ENCODE measurements around the gene CCDC167.

Gene CCDC167

GRCh38 chr6:37499433-37500293 is at the start of gene CCDC167:
Gene CCDC167 (minus strand): TSS chr6:37499893. CDS start chr6:37499863, 30 bp downstream.
- peak; percentile 96 for DNase-seq

GRCh38 chr6:37549154-37549553 is 49.5 kb upstream of the CCDC167 start:
- no peak for DNase-seq

DNA sequence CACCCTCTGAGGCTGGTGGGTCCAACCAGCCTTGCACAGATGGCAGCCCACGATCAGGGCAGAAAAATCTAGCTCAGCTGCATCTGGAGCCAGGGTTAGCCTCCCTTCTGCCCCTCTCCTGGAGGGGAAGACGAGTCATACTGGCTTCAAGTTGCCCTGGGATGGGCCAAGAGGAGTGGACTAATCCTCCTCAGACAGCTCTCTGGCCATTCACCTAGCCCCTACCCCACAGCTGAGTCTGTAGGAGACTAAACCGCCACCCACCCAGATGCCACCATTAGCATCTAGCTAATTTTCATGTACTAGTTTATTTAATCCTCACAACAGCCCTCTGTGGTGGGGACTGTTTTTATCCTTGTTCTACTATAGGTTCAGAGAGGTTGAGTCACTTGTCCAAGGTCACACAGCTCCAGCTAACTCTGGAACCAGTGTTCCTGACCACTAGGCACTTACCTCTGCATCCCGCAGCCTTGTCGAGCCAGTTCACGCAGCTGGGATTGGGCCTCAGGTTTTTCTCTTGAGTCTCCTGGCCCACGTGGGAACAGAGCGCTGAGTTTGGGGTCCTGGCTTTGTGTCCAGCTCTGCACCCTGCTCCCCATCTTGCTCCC is 48.5 kb upstream of the CCDC167 start:
- no peak for DNase-seq

DNA sequence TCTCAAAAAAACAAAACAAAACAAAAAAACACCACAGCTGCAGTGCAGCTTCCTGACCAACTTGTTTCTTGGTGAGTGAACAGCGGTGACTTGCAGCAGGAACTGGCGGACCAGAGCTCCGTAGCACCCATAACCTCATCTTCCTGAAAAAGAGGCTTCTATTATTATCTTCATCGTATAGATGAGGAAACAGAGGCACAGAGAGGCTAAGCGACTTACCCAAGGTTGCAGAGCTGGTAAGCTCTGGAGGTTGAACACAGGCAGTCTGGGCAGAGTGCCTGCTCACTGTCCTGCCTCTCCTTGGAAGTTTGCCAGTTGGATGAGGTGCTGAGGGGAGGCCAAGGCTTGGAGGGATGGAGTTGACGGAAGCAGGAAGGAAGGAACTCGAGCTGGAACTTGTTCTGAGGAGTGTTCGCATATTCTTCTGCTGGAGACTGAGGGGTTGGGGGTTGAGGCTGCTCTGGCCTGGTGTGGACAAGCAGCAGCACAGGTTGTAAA is 47.9 kb upstream of the CCDC167 start:
- DNase-seq: no peak

- no peak for DNase-seq
Observed at GRCh38 chr6:37546141-37546871, 46.6 kb upstream of the CCDC167 start.

DNA sequence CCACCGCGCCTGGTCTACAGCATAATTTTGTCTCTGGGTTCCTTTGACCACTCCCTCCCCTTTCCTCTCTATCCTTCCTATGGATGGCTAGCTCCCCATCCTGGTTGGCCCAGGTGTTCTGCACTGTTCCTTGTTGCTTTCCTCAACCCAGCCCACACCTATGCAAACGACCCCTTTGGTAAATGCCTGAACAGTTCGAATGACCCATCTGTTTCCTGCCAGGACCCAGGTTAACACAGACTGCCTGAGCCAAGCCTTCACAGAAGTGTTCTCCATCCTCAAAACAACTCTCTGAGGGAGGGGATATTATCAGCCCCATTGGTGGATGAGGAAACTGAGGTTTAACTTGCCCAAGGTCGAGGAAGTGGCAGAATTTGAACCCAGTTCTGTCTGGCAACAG is 44.8 kb upstream of the CCDC167 start:
- DNase-seq: no peak

DNA sequence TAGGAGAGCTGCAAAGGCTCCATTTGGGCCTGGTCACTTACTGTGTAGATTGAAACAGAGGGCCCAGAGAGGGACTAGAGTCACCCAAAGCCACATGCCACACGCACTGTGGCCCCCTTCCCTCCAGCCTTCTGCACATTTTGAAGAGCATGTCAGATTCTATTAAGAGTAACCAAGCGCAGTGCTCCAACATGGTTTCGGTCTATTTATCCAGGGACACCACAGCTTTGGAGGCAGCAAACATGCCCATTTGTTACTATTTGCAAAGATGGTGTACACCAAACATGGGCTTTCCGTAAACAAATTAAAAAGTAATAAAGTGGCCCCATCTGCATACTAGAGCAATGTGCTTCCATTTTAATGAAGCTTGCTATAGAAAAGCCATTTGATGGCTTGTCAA is 43.7 kb upstream of the CCDC167 start:
- DNase-seq: no peak

DNA sequence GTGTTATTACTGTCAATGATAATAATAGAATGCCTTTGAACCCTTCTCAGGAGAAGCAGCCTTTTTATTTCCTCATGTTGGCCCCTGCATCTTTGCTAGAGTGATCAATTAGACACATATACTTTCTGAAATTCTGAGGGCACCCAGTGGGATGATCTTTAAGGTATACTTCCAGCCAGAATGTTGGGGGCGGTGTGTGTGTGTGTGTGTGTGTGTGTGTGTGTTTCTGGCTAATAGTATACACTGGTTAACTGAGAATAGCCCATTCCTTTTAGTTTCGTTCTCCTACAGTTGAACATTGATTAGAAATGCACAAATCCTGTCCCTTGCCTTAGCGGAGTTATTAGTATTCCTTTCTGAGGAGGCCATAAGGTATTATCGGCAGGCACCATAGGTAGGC is 41.7 kb upstream of the CCDC167 start:
- DNase-seq: no peak

- no peak for DNase-seq
Observed at GRCh38 chr6:37540390-37540789, 40.7 kb upstream of the CCDC167 start.

DNA sequence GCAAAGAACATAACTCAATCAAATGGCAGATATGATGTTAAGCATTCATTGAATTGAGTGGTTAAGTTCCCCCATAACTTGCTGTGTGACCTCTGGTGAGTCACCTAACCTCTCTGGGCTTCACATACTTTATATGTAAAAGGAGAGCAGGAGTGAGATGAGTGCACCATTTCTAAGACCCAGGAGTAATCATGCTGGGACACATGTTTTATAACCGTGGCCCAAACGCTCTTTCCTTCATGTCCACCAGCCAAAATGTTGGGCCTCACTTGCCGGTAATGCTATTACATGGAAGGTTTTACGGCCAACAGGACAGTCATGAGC is 40.3 kb upstream of the CCDC167 start:
- no peak for DNase-seq

DNA sequence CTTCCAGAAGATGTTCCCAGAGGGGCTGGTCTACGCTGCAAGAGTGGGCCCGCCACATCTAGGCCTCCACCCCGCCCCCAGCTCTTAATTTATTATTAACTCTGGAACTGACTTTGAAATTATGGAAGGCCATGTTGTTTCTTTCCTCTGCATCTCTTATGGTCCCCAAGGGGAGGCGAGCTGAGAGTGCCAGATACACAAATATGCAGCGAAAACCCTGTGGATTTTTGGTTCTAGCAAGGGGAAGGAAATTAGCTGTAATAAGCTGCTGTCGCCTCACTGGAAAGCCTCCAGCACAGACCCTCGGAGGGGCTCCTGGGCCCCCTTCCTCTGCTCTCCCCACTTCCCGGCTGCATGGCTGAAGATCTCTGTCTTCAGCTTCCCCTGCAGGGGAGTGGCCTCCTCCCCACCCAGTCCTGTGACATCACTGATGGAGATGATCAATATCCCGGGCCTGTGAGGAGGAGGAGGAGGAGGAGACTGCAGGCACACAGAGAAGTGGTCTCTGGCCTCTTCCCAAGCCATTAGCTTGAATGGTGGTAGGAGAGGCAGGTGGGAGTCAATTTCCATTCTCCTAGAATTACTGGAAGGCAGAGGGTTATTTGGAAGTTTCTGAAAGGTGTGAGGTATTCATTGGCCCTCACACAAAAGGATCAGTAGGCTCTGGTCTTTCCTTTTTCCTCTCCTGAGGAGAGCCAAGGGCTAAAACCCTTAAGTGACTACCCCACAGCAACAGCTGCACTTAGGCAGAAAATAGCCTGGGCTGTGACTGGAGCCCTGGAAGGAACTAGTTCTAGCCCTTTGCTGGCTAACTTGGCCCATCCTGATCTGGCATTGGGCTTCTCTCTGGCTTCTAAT is 39.7 kb upstream of the CCDC167 start:
- DNase-seq: no peak

GRCh38 chr6:37538107-37538506 is 38.4 kb upstream of the CCDC167 start:
- no peak for DNase-seq

GRCh38 chr6:37537548-37537947 is 37.9 kb upstream of the CCDC167 start:
- DNase-seq: no peak

DNA sequence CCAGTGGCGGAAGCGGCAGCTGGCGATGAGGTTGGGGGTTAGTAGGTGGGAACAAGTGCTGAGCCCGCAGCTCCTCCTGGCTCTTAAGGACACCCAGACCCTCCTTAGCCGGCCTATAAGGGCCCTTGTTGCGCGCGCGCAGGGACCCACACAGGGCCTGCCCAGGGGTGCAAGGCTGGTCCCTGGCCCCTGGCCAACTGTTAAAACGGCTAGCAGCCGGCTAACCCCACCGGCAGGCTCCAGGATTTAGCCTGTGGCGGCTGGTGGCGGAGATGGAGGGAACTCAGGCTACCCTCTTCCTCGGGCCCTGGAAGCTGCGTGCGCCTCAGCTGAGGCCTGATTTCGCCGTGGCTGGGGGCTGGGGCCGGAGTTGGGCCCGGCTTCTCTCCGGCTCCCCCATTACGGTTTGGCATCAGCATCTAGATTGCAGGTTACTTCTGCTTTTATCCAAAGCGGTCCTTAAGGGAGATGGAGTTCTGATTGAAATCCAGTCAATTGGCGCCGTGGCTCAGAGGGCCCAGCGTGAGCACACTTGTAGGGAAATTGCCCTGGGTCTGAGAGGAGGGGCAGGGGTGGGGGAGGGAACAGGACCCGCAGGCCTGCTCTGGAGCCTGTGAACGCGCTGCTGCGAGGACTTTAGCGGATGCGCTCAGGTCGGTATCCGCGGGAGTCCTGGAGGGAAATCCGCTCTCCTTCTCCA is 36.9 kb upstream of the CCDC167 start:
- no peak for DNase-seq

- no peak for DNase-seq
Observed at GRCh38 chr6:37535759-37536490, 36.2 kb upstream of the CCDC167 start.

DNA sequence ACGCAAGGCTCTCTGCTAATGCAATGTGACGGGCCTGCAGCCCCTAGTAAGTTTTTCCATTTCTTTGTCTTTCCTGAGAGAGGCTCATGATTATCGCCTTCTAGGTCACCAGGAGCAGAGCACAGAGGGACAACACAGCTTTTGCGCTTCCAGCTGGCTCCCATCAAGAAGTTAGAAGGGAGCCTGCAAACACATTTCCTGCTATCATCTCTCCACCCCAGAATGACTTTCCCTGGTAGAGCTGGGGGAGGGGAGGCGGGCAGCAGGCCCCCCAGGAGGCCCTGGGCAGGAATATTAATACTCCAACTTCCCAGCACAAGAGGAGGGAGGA is 35.7 kb upstream of the CCDC167 start:
- no peak for DNase-seq

DNA sequence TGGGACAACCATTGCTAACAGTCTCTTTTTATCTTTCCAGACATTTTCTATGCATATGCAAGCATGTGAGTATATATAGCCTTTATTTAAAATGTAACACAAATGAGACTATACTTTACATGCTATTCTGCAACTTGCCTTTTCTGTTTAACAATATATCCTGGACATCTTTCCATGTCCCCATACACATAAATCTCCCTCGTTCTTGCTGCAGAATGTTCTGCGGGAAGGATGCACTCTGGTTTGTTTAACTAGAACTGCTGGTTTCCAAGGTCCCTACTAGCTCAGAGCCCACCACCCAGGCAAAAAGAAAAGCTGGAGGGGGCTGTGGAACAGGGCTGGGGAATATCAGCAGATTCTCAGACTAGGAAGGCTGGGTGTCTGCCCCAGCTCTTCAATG is 35.2 kb upstream of the CCDC167 start:
- no peak for DNase-seq

DNA sequence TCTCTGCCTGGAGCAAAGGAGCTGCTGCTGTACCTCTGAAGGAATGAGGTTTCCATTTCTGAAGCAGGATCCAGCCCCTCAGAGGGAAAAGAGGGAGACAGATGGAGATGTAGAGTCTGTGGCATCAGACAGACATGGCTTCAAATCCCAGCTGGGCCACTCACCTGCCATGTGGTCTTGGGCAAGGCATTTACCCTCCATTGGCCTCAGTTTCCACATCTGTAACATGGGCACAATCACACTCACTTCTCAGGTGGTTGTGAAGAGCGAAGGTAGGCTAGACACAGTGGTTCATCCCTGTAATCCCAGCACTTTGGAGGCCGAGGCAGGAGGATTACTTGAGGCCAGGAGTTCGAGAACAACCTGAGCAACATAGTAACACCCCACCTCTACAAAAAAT is 32.4 kb upstream of the CCDC167 start:
- no peak for DNase-seq

- no peak for DNase-seq
Observed at GRCh38 chr6:37531437-37532036, 31.8 kb upstream of the CCDC167 start.

DNA sequence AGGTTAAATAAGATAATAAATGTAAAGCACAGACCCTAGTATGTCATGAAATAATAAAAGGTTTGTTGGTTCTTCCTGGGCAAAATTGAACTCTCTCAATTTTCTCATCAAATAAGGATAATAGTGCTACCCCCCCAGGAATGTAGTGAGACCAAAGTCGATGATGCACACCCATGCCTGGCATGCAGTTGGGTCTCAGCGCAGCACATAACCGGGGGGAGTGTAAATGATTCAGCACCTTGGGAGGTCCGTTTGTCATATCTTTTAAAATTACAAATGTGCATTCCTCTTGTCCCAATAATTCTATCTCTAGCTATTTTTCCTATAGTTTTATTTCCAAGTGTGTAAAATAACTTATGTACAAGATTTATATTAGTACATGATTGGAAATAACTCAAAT is 31.3 kb upstream of the CCDC167 start:
- no peak for DNase-seq

- no peak for DNase-seq
Observed at GRCh38 chr6:37530297-37530696, 30.6 kb upstream of the CCDC167 start.
